Esophagus muscularis mucosa (tissue), 4 donors: ENCODE measurements around the gene LRP1.

Source experiments
- EP300 ChIP-seq: sonication (generic); formaldehyde crosslinking; IDR thresholded peaks from one replicate; pipeline ENCODE4 v1.6.1; 2017; ENCODE audit warnings: antibody characterized with exemption
- POLR2A ChIP-seq: fragments of 450-650 bp; IDR thresholded peaks from one replicate; pipeline ENCODE4 v1.6.1; 2017; ENCODE audit warnings: antibody characterized with exemption, moderate library complexity, mild to moderate bottlenecking, low read depth
- POLR2AphosphoS5 ChIP-seq, 2 donors: sonication (generic); formaldehyde crosslinking; IDR thresholded peaks; one replicate each; pipeline ENCODE4 v1.6.1; 2017; ENCODE audit warnings: antibody characterized with exemption in 2 of 2
- TF ChIP-seq, protein P1 (sequence below), 3 experiments: fragments of 200-600 bp in 2 of 3; fragments of 450-650 bp in 1 of 3; sonication (generic) in 2 of 3; IDR thresholded peaks; one replicate each; pipeline ENCODE4 v1.5.1; 2017 to 2019; ENCODE audit warnings: antibody characterized with exemption in 3 of 3, mild to moderate bottlenecking in 2 of 3, moderate library complexity in 1 of 3

DNA sequence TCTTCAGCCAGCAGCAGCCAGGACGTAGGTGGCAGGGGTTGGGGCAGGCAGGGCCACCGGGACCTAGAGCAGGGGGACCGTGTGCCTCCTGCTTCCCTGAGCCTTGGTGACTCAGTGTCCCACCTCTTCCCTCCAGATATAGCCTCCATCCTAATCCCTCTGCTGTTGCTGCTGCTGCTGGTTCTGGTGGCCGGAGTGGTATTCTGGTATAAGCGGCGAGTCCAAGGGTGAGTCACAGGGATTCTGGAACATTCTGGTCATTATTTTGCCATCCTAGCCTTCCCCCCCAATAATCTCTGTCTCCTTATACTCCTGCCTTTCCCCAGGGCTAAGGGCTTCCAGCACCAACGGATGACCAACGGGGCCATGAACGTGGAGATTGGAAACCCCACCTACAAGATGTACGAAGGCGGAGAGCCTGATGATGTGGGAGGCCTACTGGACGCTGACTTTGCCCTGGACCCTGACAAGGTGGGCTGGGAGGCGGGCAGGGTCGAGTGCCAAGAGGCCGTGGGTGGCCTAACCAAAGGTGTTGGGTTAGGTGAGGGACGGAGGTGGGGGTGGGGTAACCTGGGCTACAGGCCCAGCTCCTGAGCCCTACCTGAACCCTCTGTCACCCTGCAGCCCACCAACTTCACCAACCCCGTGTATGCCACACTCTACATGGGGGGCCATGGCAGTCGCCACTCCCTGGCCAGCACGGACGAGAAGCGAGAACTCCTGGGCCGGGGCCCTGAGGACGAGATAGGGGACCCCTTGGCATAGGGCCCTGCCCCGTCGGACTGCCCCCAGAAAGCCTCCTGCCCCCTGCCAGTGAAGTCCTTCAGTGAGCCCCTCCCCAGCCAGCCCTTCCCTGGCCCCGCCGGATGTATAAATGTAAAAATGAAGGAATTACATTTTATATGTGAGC lies 83.8 kb downstream of the LRP1 start:
- TF ChIP-seq POLR2A (no peak), EP300 (no peak), POLR2AphosphoS5 (IDR thresholded peaks at IDR 0.05) (no peak)
- TF ChIP-seq, protein P1, sequence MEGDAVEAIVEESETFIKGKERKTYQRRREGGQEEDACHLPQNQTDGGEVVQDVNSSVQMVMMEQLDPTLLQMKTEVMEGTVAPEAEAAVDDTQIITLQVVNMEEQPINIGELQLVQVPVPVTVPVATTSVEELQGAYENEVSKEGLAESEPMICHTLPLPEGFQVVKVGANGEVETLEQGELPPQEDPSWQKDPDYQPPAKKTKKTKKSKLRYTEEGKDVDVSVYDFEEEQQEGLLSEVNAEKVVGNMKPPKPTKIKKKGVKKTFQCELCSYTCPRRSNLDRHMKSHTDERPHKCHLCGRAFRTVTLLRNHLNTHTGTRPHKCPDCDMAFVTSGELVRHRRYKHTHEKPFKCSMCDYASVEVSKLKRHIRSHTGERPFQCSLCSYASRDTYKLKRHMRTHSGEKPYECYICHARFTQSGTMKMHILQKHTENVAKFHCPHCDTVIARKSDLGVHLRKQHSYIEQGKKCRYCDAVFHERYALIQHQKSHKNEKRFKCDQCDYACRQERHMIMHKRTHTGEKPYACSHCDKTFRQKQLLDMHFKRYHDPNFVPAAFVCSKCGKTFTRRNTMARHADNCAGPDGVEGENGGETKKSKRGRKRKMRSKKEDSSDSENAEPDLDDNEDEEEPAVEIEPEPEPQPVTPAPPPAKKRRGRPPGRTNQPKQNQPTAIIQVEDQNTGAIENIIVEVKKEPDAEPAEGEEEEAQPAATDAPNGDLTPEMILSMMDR (IDR thresholded peaks at IDR 0.05): no peak
